ENCODE data around the gene PAX5. TPM values are rescaled to one million over a fixed set of nuclear protein-coding genes. Genes with fewer than 3 reads are reported as not detected.

PAX5 gene
- total RNA-seq, 1 donor from 2014 or later, result 1.3 TPM

DNA sequence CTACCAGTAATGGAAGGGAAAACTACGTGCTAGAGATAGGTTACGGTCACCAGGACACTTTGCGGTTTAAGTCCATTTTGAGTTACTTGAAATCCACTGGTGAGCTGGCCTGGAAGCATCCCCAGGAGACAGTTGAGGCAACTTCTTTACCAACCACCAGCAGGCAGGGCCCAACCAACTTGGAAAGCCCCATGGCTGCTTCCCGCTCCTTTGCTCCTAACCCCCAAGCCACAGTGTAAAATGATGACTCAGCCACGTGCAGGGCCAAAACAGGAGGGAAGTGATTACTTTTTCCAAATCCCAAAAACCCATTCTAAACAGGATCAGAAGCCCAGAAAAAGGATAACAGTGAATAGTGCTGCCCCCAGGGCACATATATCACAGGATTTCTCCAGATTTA is 87.4 kb downstream of the PAX5 start:
- no peaks in the 10 kb centered on the region for H3K36me3 Mint-ChIP-seq (ENCODE audit: low read depth, unreplicated experiment)
- no peak overlapping the region for H3K27ac Mint-ChIP-seq (ENCODE audit: unreplicated experiment)
- no peak for DNase-seq (ENCODE audit: low spot score)
- TF ChIP-seq, protein P1, sequence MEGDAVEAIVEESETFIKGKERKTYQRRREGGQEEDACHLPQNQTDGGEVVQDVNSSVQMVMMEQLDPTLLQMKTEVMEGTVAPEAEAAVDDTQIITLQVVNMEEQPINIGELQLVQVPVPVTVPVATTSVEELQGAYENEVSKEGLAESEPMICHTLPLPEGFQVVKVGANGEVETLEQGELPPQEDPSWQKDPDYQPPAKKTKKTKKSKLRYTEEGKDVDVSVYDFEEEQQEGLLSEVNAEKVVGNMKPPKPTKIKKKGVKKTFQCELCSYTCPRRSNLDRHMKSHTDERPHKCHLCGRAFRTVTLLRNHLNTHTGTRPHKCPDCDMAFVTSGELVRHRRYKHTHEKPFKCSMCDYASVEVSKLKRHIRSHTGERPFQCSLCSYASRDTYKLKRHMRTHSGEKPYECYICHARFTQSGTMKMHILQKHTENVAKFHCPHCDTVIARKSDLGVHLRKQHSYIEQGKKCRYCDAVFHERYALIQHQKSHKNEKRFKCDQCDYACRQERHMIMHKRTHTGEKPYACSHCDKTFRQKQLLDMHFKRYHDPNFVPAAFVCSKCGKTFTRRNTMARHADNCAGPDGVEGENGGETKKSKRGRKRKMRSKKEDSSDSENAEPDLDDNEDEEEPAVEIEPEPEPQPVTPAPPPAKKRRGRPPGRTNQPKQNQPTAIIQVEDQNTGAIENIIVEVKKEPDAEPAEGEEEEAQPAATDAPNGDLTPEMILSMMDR (IDR thresholded peaks at IDR 0.05; ENCODE audit: unreplicated experiment), result no peak
- peaks cover 19% of the 10 kb centered on the region for H3K4me1 Mint-ChIP-seq (ENCODE audit: unreplicated experiment)
- no peaks in the 10 kb centered on the region for H3K9me3 Mint-ChIP-seq (ENCODE audit: unreplicated experiment)
- peaks cover 3% of the 10 kb centered on the region for H3K27me3 Mint-ChIP-seq (ENCODE audit: unreplicated experiment)
- H3K4me3 Mint-ChIP-seq (ENCODE audit: unreplicated experiment), result no peak overlapping the region

DNA sequence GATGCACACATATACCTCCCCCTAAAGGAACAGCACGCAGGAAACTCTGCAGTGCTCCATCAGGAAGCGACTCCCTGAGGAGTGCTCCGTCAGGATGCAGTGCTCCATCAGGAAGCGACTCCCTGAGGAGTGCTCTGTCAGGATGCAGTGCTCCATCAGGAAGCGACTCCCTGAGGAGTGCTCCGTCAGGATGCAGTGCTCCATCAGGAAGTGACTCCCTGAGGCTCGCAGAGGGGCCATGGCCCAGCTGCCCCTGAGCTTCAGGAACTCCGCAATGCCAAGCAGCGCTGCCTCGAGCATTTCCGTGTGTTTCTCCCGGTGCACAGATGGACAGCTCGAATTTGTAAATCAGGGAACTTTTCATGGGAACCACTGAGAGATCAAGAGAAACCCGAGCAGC is 88.1 kb downstream of the PAX5 start:
- Mint-ChIP-seq H3K27me3 (ENCODE audit: unreplicated experiment) (peaks cover 6% of the 10 kb centered on the region), H3K4me1 (ENCODE audit: unreplicated experiment) (peaks cover 19% of the 10 kb centered on the region), H3K4me3 (ENCODE audit: unreplicated experiment) (no peak overlapping the region), H3K27ac (ENCODE audit: unreplicated experiment) (no peak overlapping the region), H3K36me3 (ENCODE audit: low read depth, unreplicated experiment) (no peaks in the 10 kb centered on the region), H3K9me3 (ENCODE audit: unreplicated experiment) (no peaks in the 10 kb centered on the region)
- no peak for DNase-seq (ENCODE audit: low spot score)
- TF ChIP-seq, protein P1 (IDR thresholded peaks at IDR 0.05; ENCODE audit: unreplicated experiment), result no peak

DNA sequence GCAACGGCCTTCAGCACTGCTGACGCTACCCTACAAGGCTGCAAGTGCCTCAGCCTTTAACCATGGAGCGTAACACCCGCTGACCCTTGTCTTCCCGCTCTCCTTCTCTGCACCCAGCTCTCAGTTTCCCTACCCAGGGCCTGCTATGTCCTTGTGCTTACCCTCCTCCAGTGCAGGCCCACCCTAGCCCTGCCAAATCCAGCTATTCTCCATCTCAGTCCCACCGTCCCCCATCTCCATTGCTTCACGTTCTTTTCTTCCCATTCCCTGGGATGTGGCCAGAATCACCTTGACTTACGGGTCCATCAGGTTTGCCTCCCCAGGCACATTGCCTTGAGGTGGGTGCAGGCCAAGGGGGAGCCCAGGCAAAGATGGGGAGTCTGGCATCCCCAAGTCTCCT is 91.2 kb downstream of the PAX5 start:
- Mint-ChIP-seq H3K9me3 (ENCODE audit: unreplicated experiment) (no peaks in the 10 kb centered on the region), H3K36me3 (ENCODE audit: low read depth, unreplicated experiment) (no peaks in the 10 kb centered on the region), H3K4me1 (ENCODE audit: unreplicated experiment) (peaks cover 13% of the 10 kb centered on the region), H3K4me3 (ENCODE audit: unreplicated experiment) (no peak overlapping the region), H3K27me3 (ENCODE audit: unreplicated experiment) (peaks cover 7% of the 10 kb centered on the region), H3K27ac (ENCODE audit: unreplicated experiment) (no peak overlapping the region)
- TF ChIP-seq, protein P1 (IDR thresholded peaks at IDR 0.05; ENCODE audit: unreplicated experiment), result no peak
- DNase-seq (ENCODE audit: low spot score), result no peak

DNA sequence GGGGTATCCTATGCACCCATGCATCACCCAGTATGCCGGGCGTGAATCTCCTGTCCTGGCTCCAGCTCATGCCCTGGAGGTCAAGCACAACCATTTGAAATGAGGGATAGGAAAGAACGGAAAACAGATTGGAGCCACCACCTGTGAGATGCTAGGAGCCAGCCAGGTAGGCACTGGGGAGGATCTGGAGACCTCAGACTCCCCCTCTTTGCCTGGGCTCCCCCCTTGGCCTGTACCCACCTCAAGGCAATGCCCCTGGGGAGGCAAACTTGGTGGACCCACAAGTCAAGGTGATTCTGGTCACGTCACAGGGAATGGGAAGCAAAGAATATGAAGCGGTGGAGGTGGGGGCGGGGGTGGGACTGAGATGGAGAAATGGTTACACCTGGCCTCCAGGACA is 92.6 kb downstream of the PAX5 start:
- peaks cover 6% of the 10 kb centered on the region for H3K4me1 Mint-ChIP-seq (ENCODE audit: unreplicated experiment)
- no peaks in the 10 kb centered on the region for H3K9me3 Mint-ChIP-seq (ENCODE audit: unreplicated experiment)
- TF ChIP-seq, protein P1 (IDR thresholded peaks at IDR 0.05; ENCODE audit: unreplicated experiment), result no peak
- no peak for DNase-seq (ENCODE audit: low spot score)
- no peak overlapping the region for H3K4me3 Mint-ChIP-seq (ENCODE audit: unreplicated experiment)
- peaks cover 10% of the 10 kb centered on the region for H3K27me3 Mint-ChIP-seq (ENCODE audit: unreplicated experiment)
- no peaks in the 10 kb centered on the region for H3K36me3 Mint-ChIP-seq (ENCODE audit: low read depth, unreplicated experiment)
- no peak overlapping the region for H3K27ac Mint-ChIP-seq (ENCODE audit: unreplicated experiment)

DNA sequence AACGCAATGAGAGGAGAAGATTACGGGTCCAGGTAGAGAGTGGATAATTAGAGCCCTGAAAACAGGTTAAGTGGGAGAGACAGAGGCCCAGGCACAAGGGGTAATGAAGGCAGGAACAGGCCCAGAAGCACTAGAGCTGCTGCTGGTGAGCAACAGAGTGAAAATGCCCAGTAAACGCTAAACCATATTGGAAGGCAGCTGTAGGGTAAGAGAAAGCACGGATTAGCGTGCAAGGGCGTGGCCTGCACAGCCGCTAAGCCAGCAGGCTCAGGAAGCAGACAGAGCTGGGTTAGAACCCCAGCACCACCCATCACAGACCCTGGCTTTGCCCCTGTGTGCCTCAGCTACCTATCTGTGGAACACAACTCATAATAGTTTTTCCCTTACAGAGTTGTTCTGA is 93.2 kb downstream of the PAX5 start:
- no peak for DNase-seq (ENCODE audit: low spot score)
- no peak overlapping the region for H3K4me3 Mint-ChIP-seq (ENCODE audit: unreplicated experiment)
- no peaks in the 10 kb centered on the region for H3K9me3 Mint-ChIP-seq (ENCODE audit: unreplicated experiment)
- no peaks in the 10 kb centered on the region for H3K36me3 Mint-ChIP-seq (ENCODE audit: low read depth, unreplicated experiment)
- no peak overlapping the region for H3K27ac Mint-ChIP-seq (ENCODE audit: unreplicated experiment)
- peaks cover 10% of the 10 kb centered on the region for H3K27me3 Mint-ChIP-seq (ENCODE audit: unreplicated experiment)
- TF ChIP-seq, protein P1 (IDR thresholded peaks at IDR 0.05; ENCODE audit: unreplicated experiment), result no peak
- peaks cover 4% of the 10 kb centered on the region for H3K4me1 Mint-ChIP-seq (ENCODE audit: unreplicated experiment)

Data from endothelial cell (in vitro differentiated cells).